HG03575 (cell line): ENCODE data around the gene GKN2.
"Not testable (repeated sequence)": the region's sequence is repeated elsewhere in the genome, so short reads cannot be mapped to it uniquely, and the experiment has no call there.

Source experiments
- ATAC-seq: cut with Tn5 transposase; IDR thresholded peaks from one replicate; pipeline ENCODE4 v1.9.1; 2021; ENCODE audit not compliant: unreplicated experiment, insufficient number of reproducible peaks, low FRiP score; ENCODE audit errors: extremely low read depth

Gene GKN2

GRCh38 chr2:68968221-68968620 lies 15.5 kb upstream of the GKN2 start:
- ATAC-seq = no peak

GRCh38 chr2:68964282-68964681 lies 11.6 kb upstream of the GKN2 start:
- no peak for ATAC-seq

- no peak for ATAC-seq
Observed at GRCh38 chr2:68961380-68961779, 8.7 kb upstream of the GKN2 start.

- no peak for ATAC-seq
Observed at GRCh38 chr2:68959001-68959400, 6.3 kb upstream of the GKN2 start.

- not testable (repeated sequence) for ATAC-seq
Observed at GRCh38 chr2:68955432-68955831, 2.7 kb upstream of the GKN2 start.

GRCh38 chr2:68951899-68952298 lies 794 bp downstream of the GKN2 start:
- ATAC-seq = no peak

- no peak for ATAC-seq
Observed at GRCh38 chr2:68948710-68949109, 4.0 kb downstream of the GKN2 start.

- ATAC-seq = no peak
Observed at GRCh38 chr2:68946117-68946516, 6.6 kb downstream of the GKN2 start.

GRCh38 chr2:68943581-68944568 lies 8.8 kb downstream of the GKN2 start:
- no peak for ATAC-seq

GRCh38 chr2:68942827-68943226 lies 9.9 kb downstream of the GKN2 start:
- no peak for ATAC-seq

- ATAC-seq = no peak
Observed at GRCh38 chr2:68940369-68940768, 12.3 kb downstream of the GKN2 start.

GRCh38 chr2:68939962-68940361 lies 12.7 kb downstream of the GKN2 start:
- no peak for ATAC-seq

- ATAC-seq = no peak
Observed at GRCh38 chr2:68938938-68939337, 13.8 kb downstream of the GKN2 start.

GRCh38 chr2:68937346-68938055 lies 15.2 kb downstream of the GKN2 start:
- ATAC-seq = no peak

- no peak for ATAC-seq
Observed at GRCh38 chr2:68936889-68937288, 15.8 kb downstream of the GKN2 start.

- no peak for ATAC-seq
Observed at GRCh38 chr2:68936427-68936826, 16.3 kb downstream of the GKN2 start.

- no peak for ATAC-seq
Observed at GRCh38 chr2:68935471-68935870, 17.2 kb downstream of the GKN2 start.

GRCh38 chr2:68934021-68934420 lies 18.7 kb downstream of the GKN2 start:
- ATAC-seq = no peak

GRCh38 chr2:68932402-68932801 lies 20.3 kb downstream of the GKN2 start:
- no peak for ATAC-seq

- no peak for ATAC-seq
Observed at GRCh38 chr2:68931799-68932198, 20.9 kb downstream of the GKN2 start.
